ENCODE results near the gene CIBAR2. TPM values are rescaled to one million over a fixed set of nuclear protein-coding genes. Genes with fewer than 3 reads are reported as not detected.

The CIBAR2 gene
- total and polyA plus RNA-seq, 10 of the 15 experiments (the other 5 are each of a cell fraction or from before 2014, with no cell fraction given), result 0.05 to 0.16 (median 0.07) TPM; not detected in 7

DNA sequence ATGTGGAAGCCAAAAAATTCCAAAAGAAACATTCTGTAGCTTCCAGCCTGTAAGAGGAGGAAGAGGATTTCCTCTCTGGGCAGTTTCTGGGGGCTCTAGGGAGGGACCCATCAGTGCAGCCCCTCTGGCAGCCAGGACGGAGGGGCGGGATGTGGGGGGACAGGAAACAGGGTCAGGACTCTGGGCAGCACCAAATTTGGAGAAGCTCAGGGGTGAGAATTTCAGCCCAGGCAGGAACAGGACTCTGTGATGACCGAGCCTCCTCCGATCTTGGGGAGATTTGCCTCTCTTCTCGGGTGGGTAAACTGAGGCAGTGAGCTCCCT, 18.4 kb upstream of the CIBAR2 start:
- H3K36me3 ChIP-seq (ENCODE audit: control insufficient read depth in 2 of 2, insufficient read depth in 2 of 2, low read length in 1 of 2), result no peaks in the 10 kb centered on the region
- ATAC-seq (no peak), DNase-seq (ENCODE audit: low read depth, low spot score) (no peak), FAIRE-seq (no peak)
- ChIA-PET RAD21 (ENCODE audit: unreplicated experiment) (interaction anchor here (1.1 kb wide), 1 partner anchor 9 kb away, joined by 5 read pairs; no protein-coding TSS in a partner anchor), SMC1A (ENCODE audit: uncharacterized antibody, unreplicated experiment) (interaction anchor here (0.6 to 1.3 kb wide), 2 partner anchors 10 to 970 kb away, joined by 3 to 4 read pairs; no protein-coding TSS in a partner anchor), POLR2A (no interaction called here), CTCF (no interaction called here)
- H3K9me3 ChIP-seq (replicated peaks; ENCODE audit: control insufficient read depth, insufficient read depth, low read length), result no peaks in the 10 kb centered on the region
- no peak overlapping the region for H2AFZ ChIP-seq (ENCODE audit: control insufficient read depth, low read depth, low read length)
- no peak overlapping the region for H3K4me3 ChIP-seq
- H3K4me2 ChIP-seq (ENCODE audit: control insufficient read depth, insufficient read depth), result no peak overlapping the region
- H4K20me1 ChIP-seq (ENCODE audit: control insufficient read depth, insufficient read depth), result no peaks in the 10 kb centered on the region
- BruUV-seq (replicated peaks), result no TSS peak
- H3K79me2 ChIP-seq (ENCODE audit: control insufficient read depth, insufficient read depth, low read length), result no peaks in the 10 kb centered on the region
- 27% methylated on average over 5 of the region's 5 CpGs for WGBS (ENCODE audit: insufficient coverage, insufficient replicate concordance, low lambda C conversion rate, missing lambda C conversion rate)
- intact Hi-C loops (cut with micrococcal nuclease; ENCODE audit: unreplicated experiment) (no loop called here), in situ Hi-C loops (cut with MboI) (no loop called here)
- no peaks in the 10 kb centered on the region for H3K27me3 ChIP-seq (replicated peaks in 1 of 2; ENCODE audit: control insufficient read depth in 2 of 2, insufficient read depth in 2 of 2, low read length in 1 of 2)
- no peak overlapping the region for H3K9ac ChIP-seq (ENCODE audit: control insufficient read depth, insufficient read depth, low read length)
- no peak for TF ChIP-seq ESRRA (IDR thresholded peaks at IDR 0.05; ENCODE audit: low read length)
- TF ChIP-seq ZBED1 (IDR thresholded peaks at IDR 0.05; ENCODE audit: borderline replicate concordance), result no peak
- TF ChIP-seq TCF3 (IDR thresholded peaks at IDR 0.05; ENCODE audit: borderline replicate concordance, insufficient read depth, low read depth, low read length), result no peak
- TF ChIP-seq, protein P1, sequence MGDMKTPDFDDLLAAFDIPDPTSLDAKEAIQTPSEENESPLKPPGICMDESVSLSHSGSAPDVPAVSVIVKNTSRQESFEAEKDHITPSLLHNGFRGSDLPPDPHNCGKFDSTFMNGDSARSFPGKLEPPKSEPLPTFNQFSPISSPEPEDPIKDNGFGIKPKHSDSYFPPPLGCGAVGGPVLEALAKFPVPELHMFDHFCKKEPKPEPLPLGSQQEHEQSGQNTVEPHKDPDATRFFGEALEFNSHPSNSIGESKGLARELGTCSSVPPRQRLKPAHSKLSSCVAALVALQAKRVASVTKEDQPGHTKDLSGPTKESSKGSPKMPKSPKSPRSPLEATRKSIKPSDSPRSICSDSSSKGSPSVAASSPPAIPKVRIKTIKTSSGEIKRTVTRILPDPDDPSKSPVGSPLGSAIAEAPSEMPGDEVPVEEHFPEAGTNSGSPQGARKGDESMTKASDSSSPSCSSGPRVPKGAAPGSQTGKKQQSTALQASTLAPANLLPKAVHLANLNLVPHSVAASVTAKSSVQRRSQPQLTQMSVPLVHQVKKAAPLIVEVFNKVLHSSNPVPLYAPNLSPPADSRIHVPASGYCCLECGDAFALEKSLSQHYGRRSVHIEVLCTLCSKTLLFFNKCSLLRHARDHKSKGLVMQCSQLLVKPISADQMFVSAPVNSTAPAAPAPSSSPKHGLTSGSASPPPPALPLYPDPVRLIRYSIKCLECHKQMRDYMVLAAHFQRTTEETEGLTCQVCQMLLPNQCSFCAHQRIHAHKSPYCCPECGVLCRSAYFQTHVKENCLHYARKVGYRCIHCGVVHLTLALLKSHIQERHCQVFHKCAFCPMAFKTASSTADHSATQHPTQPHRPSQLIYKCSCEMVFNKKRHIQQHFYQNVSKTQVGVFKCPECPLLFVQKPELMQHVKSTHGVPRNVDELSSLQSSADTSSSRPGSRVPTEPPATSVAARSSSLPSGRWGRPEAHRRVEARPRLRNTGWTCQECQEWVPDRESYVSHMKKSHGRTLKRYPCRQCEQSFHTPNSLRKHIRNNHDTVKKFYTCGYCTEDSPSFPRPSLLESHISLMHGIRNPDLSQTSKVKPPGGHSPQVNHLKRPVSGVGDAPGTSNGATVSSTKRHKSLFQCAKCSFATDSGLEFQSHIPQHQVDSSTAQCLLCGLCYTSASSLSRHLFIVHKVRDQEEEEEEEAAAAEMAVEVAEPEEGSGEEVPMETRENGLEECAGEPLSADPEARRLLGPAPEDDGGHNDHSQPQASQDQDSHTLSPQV (IDR thresholded peaks at IDR 0.05), result no peak
- TF ChIP-seq CBFB (IDR thresholded peaks at IDR 0.05; ENCODE audit: low read depth), result no peak
- TF ChIP-seq NR2C2 (IDR thresholded peaks at IDR 0.05; ENCODE audit: borderline replicate concordance, control insufficient read depth, insufficient read length, low read depth), result no peak
- TF ChIP-seq NRF1 (conservative IDR thresholded peaks at IDR 0.05; ENCODE audit: low read depth, low read length), result no peak
- TF ChIP-seq, protein P2, sequence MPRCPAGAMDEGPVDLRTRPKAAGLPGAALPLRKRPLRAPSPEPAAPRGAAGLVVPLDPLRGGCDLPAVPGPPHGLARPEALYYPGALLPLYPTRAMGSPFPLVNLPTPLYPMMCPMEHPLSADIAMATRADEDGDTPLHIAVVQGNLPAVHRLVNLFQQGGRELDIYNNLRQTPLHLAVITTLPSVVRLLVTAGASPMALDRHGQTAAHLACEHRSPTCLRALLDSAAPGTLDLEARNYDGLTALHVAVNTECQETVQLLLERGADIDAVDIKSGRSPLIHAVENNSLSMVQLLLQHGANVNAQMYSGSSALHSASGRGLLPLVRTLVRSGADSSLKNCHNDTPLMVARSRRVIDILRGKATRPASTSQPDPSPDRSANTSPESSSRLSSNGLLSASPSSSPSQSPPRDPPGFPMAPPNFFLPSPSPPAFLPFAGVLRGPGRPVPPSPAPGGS (IDR thresholded peaks at IDR 0.05; ENCODE audit: borderline replicate concordance, insufficient read depth, low read depth, low read length, poor library complexity, severe bottlenecking), result no peak
- TF ChIP-seq TCF12 (IDR thresholded peaks at IDR 0.05; ENCODE audit: low read depth, low read length), result no peak
- H3K4me1 ChIP-seq (ENCODE audit: control insufficient read depth, insufficient read depth, low read length), result peaks cover 8% of the 10 kb centered on the region
- no peak overlapping the region for H3K27ac ChIP-seq (ENCODE audit: control insufficient read depth, insufficient read depth)
